Measurements from ENCODE around the gene WASHC4. TPM values are rescaled to one million over a fixed set of nuclear protein-coding genes. Genes with fewer than 3 reads are reported as not detected.

Gene WASHC4, protein sequence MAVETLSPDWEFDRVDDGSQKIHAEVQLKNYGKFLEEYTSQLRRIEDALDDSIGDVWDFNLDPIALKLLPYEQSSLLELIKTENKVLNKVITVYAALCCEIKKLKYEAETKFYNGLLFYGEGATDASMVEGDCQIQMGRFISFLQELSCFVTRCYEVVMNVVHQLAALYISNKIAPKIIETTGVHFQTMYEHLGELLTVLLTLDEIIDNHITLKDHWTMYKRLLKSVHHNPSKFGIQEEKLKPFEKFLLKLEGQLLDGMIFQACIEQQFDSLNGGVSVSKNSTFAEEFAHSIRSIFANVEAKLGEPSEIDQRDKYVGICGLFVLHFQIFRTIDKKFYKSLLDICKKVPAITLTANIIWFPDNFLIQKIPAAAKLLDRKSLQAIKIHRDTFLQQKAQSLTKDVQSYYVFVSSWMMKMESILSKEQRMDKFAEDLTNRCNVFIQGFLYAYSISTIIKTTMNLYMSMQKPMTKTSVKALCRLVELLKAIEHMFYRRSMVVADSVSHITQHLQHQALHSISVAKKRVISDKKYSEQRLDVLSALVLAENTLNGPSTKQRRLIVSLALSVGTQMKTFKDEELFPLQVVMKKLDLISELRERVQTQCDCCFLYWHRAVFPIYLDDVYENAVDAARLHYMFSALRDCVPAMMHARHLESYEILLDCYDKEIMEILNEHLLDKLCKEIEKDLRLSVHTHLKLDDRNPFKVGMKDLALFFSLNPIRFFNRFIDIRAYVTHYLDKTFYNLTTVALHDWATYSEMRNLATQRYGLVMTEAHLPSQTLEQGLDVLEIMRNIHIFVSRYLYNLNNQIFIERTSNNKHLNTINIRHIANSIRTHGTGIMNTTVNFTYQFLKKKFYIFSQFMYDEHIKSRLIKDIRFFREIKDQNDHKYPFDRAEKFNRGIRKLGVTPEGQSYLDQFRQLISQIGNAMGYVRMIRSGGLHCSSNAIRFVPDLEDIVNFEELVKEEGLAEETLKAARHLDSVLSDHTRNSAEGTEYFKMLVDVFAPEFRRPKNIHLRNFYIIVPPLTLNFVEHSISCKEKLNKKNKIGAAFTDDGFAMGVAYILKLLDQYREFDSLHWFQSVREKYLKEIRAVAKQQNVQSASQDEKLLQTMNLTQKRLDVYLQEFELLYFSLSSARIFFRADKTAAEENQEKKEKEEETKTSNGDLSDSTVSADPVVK
- 10 to 100 TPM; 11.7 to 65.2 (median 13.7) TPM for polyA plus RNA-seq
- long read RNA-seq, donor 1, full-length matches to known transcripts: 2 of 85 reads
- long read RNA-seq, donor 1, partial matches to known transcripts: 66 of 85 reads
- long read RNA-seq, donor 1, other reads (novel, unspliced or antisense): 17 of 85 reads
- long read RNA-seq, donor 2, partial matches to known transcripts: 5 of 5 reads
- long read RNA-seq, donor 2, other reads (novel, unspliced or antisense): 0 of 5 reads
- long read RNA-seq, donor 3, partial matches to known transcripts: 20 of 21 reads
- long read RNA-seq, donor 3, other reads (novel, unspliced or antisense): 0 of 21 reads
- long read RNA-seq, donor 4: 0 reads
- long read RNA-seq, donor 5, partial matches to known transcripts: 0 of 1 reads
- long read RNA-seq, donor 5, other reads (novel, unspliced or antisense): 0 of 1 reads
- long read RNA-seq, donor 6, full-length matches to known transcripts: 3 of 3 reads
- long read RNA-seq, donor 6, partial matches to known transcripts: 0 of 3 reads
- long read RNA-seq, donor 6, other reads (novel, unspliced or antisense): 0 of 3 reads
- long read RNA-seq, donor 7: 0 reads
- long read RNA-seq, donor 8: 0 reads
- long read RNA-seq, donor 9: 0 reads
- long read RNA-seq, donor 10, partial matches to known transcripts: 26 of 26 reads
- long read RNA-seq, donor 10, other reads (novel, unspliced or antisense): 0 of 26 reads

DNA sequence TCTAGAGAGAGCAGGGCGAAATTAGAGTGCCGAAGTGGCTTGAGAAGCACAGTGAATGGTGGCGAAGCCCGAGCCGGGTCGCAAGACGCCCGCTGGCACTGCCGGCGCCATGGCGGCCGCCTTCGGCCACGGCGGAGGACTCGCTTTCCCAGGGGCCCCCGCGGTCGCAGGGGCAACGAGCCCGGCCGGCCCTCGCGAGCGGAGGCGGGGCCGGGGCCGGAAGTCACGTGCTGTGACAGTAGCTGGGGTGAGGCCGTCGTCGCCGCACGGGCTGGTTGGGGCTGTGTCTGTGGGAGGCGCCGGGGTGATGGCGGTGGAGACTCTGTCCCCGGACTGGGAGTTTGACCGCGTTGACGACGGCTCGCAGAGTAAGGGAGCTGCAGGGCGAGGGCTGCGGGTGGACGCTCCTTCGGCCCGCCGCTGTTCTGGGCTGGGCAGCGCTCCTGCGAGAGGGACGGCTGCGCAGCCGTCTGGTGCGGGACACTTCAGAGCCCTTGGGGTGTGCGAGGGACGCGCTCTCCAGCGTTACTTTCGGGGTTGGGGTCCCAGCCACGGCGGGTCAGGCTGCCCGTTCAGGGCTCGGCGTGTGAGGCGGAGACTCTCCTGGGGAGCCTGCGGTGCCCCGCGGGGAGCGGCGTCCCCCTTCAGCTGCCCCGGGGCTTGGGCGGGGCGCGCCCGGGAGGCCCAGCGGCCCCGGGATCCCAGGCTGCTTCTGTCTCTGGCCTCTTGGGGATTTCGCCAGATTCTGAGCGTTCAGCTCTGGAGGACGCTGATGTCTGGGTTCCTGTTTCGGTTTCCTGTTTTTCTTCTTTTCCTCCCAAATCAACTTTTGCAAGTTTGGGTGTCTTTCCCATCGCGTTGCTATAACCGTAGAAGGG, at the start of gene WASHC4:
Gene WASHC4 (plus strand): TSS at position 238 of the 878 bp plus-strand sequence. CDS start 70 bp downstream, at position 308.
- H3K27ac ChIP-seq (ENCODE audit: low read depth in 1 of 3, low read length in 2 of 3): peak within 1 kb of the TSS; percentile 98 to 99 (median 99)
- H3K9me3 ChIP-seq (ENCODE audit: control insufficient read depth in 2 of 2, insufficient read depth in 1 of 2, low read depth in 1 of 2, low read length in 1 of 2): no peaks in the 10 kb centered on the region
- H3K36me3 ChIP-seq (ENCODE audit: control insufficient read depth in 3 of 3, insufficient read depth in 2 of 3, low read depth in 1 of 3, low read length in 3 of 3): peaks cover 0 to 3% (median 0%) of the 10 kb centered on the region in 3 donors
- DNase-seq (peak; percentile 95 to 98), FAIRE-seq (no peak)
- H3K4me1 ChIP-seq (ENCODE audit: control insufficient read depth in 3 of 3, insufficient read depth in 2 of 3, low read depth in 1 of 3, low read length in 2 of 3): peaks cover 0 to 10% (median 2%) of the 10 kb centered on the region in 3 donors
- H3K27me3 ChIP-seq (ENCODE audit: control insufficient read depth in 3 of 3, insufficient read depth in 3 of 3, low read length in 3 of 3): no peaks in the 10 kb centered on the region
- H3K4me3 ChIP-seq (ENCODE audit: low read depth in 1 of 3, low read length in 3 of 3): peak within 1 kb of the TSS; percentile 91 to 94 (median 92)
- 0 to 1% (median 0%) methylated on average over 56 to 85 of the region's 85 CpGs for WGBS, 3 donors

DNA sequence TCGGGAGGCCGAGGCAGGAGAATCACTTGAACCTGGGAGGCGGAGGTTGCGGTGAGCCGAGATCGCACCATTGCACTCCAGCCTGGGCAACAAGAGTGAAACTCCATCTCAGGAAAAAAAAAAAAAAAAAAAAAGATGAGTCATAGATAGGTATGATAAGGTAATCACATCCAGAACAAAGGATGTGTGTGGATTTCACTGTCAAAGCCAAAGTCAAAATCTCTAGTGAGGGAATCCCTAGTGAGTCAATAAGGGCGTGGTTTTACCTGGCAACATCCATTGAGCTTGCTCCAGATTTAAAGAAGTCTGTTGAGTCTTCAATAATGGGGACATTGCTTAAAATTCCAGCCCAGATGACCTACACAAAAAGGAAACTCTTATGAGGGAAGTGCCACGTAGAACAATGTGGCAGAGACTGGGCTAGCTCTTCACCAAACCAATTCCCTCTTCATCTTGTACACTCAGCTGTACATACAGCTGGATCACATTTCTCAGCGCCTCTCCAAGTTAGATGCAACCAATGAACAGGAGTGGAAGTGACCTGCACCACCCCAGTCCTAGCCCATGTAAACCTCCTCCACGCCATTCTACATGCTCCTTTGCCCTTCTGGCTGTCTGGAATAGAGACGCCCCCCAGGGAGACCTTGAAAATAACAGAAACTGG, 46.7 kb upstream of the WASHC4 start:
- 85 to 91% (median 90%) methylated on average over 5 to 11 of the region's 11 CpGs for WGBS, 3 donors
- DNase-seq (no peak), FAIRE-seq (no peak)
- no peaks in the 10 kb centered on the region for H3K9me3 ChIP-seq (ENCODE audit: control insufficient read depth in 2 of 2, insufficient read depth in 1 of 2, low read depth in 1 of 2, low read length in 1 of 2)
- no peaks in the 10 kb centered on the region for H3K27me3 ChIP-seq (ENCODE audit: control insufficient read depth in 3 of 3, insufficient read depth in 3 of 3, low read length in 3 of 3)
- H3K4me1 ChIP-seq (ENCODE audit: control insufficient read depth in 3 of 3, insufficient read depth in 2 of 3, low read depth in 1 of 3, low read length in 2 of 3): no peaks in the 10 kb centered on the region
- no peak overlapping the region for H3K27ac ChIP-seq (ENCODE audit: low read depth in 1 of 3, low read length in 2 of 3)
- no peak overlapping the region for H3K4me3 ChIP-seq (ENCODE audit: low read depth in 1 of 3, low read length in 3 of 3)
- H3K36me3 ChIP-seq (ENCODE audit: control insufficient read depth in 3 of 3, insufficient read depth in 2 of 3, low read depth in 1 of 3, low read length in 3 of 3): no peaks in the 10 kb centered on the region

DNA sequence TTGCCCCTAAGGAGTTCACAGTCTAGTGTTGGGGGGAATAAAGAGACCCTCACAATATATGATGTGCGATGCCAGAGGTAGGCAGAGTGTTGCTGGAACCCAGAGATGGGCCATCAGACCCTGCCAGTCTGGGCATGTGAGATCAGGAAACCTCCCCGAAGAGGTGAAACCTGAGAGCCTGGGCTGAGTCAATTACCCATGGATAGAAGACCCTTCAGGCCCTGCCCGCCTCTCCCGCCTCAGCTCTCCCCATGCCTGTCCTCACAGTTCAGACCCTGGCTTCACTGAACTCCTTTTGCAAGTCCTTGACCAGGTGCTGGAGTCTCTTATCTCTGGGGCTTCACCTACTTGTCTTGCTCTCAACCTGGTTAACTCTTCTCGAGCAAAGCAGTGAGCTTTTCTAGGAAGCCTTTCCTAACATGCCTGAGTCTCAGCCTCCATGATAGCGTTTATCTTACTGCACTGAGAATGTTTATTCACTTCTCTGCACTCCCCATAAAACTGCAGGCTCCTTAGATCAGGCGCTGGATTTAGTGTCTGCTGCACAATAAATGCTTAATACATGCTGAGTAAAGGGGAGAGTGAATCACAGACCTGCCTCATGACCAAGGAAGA, 42.9 kb upstream of the WASHC4 start:
- DNase-seq: no peak
- Histone ChIP-seq H3K4me1 (ENCODE audit: control insufficient read depth in 3 of 3, insufficient read depth in 2 of 3, low read depth in 1 of 3, low read length in 2 of 3) (no peaks in the 10 kb centered on the region), H3K9me3 (ENCODE audit: control insufficient read depth in 2 of 2, insufficient read depth in 1 of 2, low read depth in 1 of 2, low read length in 1 of 2) (no peaks in the 10 kb centered on the region), H3K27ac (ENCODE audit: low read depth in 1 of 3, low read length in 2 of 3) (no peak overlapping the region), H3K27me3 (ENCODE audit: control insufficient read depth in 3 of 3, insufficient read depth in 3 of 3, low read length in 3 of 3) (no peaks in the 10 kb centered on the region), H3K4me3 (ENCODE audit: low read depth in 1 of 3, low read length in 3 of 3) (no peak overlapping the region), H3K36me3 (ENCODE audit: control insufficient read depth in 3 of 3, insufficient read depth in 2 of 3, low read depth in 1 of 3, low read length in 3 of 3) (no peaks in the 10 kb centered on the region)
- FAIRE-seq: no peak
- 63 to 70% (median 65%) methylated on average over 7 of the region's 7 CpGs for WGBS, 3 donors

DNA sequence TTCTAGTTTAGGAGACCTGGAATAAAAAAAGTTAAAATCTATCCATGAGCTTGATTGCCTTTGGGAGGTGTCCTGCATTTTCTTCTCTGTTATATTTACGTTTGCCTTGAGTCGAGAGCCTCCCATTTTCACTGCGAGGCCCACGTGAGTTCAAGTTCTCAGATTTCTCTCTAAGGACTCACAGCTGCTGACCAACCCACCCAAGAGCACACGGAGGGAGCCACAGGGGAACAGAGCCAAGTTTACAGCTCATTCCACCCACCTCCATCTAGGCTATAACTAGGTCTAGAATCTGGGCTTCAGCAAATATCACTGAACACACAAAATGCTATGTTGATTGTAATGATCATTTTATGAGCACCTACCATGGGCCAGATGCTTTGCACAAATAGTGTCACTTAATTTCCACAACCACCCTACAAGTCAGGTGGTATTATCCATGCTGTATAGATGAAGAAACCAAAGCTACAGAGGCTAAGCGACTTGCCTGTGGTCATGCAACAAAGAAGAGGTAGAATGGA, 40.0 kb upstream of the WASHC4 start:
- no peak overlapping the region for H3K4me3 ChIP-seq (ENCODE audit: low read depth in 1 of 3, low read length in 3 of 3)
- H3K27me3 ChIP-seq (ENCODE audit: control insufficient read depth in 3 of 3, insufficient read depth in 3 of 3, low read length in 3 of 3): no peaks in the 10 kb centered on the region
- DNase-seq: no peak
- no peak overlapping the region for H3K27ac ChIP-seq (ENCODE audit: low read depth in 1 of 3, low read length in 2 of 3)
- no peaks in the 10 kb centered on the region for H3K4me1 ChIP-seq (ENCODE audit: control insufficient read depth in 3 of 3, insufficient read depth in 2 of 3, low read depth in 1 of 3, low read length in 2 of 3)
- WGBS, 3 donors: 60 to 83% (median 81%) methylated on average over 6 of the region's 6 CpGs
- H3K9me3 ChIP-seq (ENCODE audit: control insufficient read depth in 2 of 2, insufficient read depth in 1 of 2, low read depth in 1 of 2, low read length in 1 of 2): no peaks in the 10 kb centered on the region
- no peak for FAIRE-seq
- no peaks in the 10 kb centered on the region for H3K36me3 ChIP-seq (ENCODE audit: control insufficient read depth in 3 of 3, insufficient read depth in 2 of 3, low read depth in 1 of 3, low read length in 3 of 3)

DNA sequence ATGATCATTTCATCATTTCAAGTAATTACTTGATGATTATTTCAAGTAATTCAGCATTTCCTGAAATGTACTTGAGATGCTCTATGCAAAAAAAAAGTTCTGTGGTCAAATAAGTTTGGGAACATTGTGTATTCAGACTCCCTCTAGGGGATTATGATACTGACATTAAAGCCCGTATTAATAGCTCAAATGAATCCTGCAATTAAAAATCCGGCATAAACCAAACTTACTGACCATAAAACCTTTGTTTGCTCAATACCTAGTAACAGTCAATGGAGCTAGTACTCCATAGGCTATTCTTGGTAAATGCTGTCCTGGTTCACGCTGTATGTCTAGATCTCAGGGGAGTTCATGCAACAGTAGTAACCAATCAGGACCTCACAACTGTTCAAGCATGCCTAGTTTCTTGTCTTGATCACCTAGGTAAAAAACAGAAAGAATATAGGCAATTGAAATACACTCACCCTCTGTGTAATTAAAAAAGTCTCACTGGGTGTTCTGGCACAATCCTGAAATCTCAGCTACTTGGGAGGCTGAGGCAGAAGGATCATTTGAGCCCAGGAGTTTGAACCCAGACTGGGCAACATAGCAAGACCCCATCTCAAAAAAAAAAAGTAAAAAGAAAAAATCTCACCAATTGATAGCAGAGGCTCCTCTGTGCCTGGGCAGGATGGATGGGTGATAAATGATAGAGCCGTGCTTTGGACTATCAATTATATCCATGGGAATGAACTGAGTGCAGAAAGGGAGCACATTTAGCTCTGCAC, 37.4 kb upstream of the WASHC4 start:
- no peak overlapping the region for H3K27ac ChIP-seq (ENCODE audit: low read depth in 1 of 3, low read length in 2 of 3)
- WGBS, 3 donors: 36 to 65% (median 53%) methylated on average over 4 of the region's 4 CpGs
- H3K36me3 ChIP-seq (ENCODE audit: control insufficient read depth in 3 of 3, insufficient read depth in 2 of 3, low read depth in 1 of 3, low read length in 3 of 3): no peaks in the 10 kb centered on the region
- no peak overlapping the region for H3K4me3 ChIP-seq (ENCODE audit: low read depth in 1 of 3, low read length in 3 of 3)
- H3K9me3 ChIP-seq (ENCODE audit: control insufficient read depth in 2 of 2, insufficient read depth in 1 of 2, low read depth in 1 of 2, low read length in 1 of 2): no peaks in the 10 kb centered on the region
- H3K4me1 ChIP-seq (ENCODE audit: control insufficient read depth in 3 of 3, insufficient read depth in 2 of 3, low read depth in 1 of 3, low read length in 2 of 3): no peaks in the 10 kb centered on the region
- no peaks in the 10 kb centered on the region for H3K27me3 ChIP-seq (ENCODE audit: control insufficient read depth in 3 of 3, insufficient read depth in 3 of 3, low read length in 3 of 3)
- FAIRE-seq (no peak), DNase-seq (no peak)

DNA sequence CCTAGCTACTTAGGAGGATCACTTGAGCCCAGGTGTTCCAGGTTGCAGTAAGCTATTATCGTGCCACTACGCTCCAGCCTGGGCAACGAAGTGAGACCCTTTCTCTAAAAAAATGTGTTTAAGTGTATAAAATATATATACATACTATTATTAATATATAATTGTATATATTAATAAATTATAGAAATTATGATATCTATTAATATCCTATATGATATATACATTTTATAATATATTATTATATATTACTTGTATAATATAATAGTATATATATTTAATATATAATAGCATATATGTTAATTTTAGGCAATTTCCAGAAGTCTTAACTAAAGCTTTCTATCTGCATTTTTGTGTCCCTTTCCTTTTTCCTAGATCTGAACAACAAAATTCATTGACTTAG, 35.5 kb upstream of the WASHC4 start:
- FAIRE-seq: no peak
- WGBS, 3 donors: 96 to 98% (median 96%) methylated on average over 3 of the region's 3 CpGs
- Histone ChIP-seq H3K9me3 (ENCODE audit: control insufficient read depth in 2 of 2, insufficient read depth in 1 of 2, low read depth in 1 of 2, low read length in 1 of 2) (no peaks in the 10 kb centered on the region), H3K36me3 (ENCODE audit: control insufficient read depth in 3 of 3, insufficient read depth in 2 of 3, low read depth in 1 of 3, low read length in 3 of 3) (no peaks in the 10 kb centered on the region), H3K4me3 (ENCODE audit: low read depth in 1 of 3, low read length in 3 of 3) (no peak overlapping the region), H3K27ac (ENCODE audit: low read depth in 1 of 3, low read length in 2 of 3) (no peak overlapping the region), H3K4me1 (ENCODE audit: control insufficient read depth in 3 of 3, insufficient read depth in 2 of 3, low read depth in 1 of 3, low read length in 2 of 3) (no peaks in the 10 kb centered on the region), H3K27me3 (ENCODE audit: control insufficient read depth in 3 of 3, insufficient read depth in 3 of 3, low read length in 3 of 3) (no peaks in the 10 kb centered on the region)
- DNase-seq: no peak

Measured in small intestine (tissue), 16 donors.